Effector memory CD8-positive, alpha-beta T cell (primary cell): ENCODE measurements around the gene ACSS2.

Source experiments
- ATAC-seq: fragments of 150-1000 bp; cut with Tn5 transposase; replicated peaks from 2 replicates; pipeline ENCODE4 v1.10.0; 2021; ENCODE audit warnings: mild to moderate bottlenecking, moderate library complexity
- DNase-seq, 3 experiments: peaks; one replicate each; pipeline ENCODE4 v3.0.0; 2021
- H3K27ac Mint-ChIP-seq, 2 donors: one replicate each; pipeline ENCODE4 v1.8.0; 2022; ENCODE audit warnings: mild to moderate bottlenecking in 2 of 2, mixed read lengths in 2 of 2, moderate library complexity in 2 of 2
- H3K27me3 Mint-ChIP-seq, 2 donors: one replicate each; pipeline ENCODE4 v1.8.0; 2022; ENCODE audit warnings: mixed read lengths in 2 of 2
- H3K36me3 Mint-ChIP-seq: one replicate; pipeline ENCODE4 v1.8.0; 2022; ENCODE audit warnings: mild to moderate bottlenecking, moderate library complexity, mixed read lengths; ENCODE audit not compliant: insufficient read depth
- H3K4me1 Mint-ChIP-seq, 2 donors: one replicate each; pipeline ENCODE4 v1.8.0; 2022; ENCODE audit warnings: low read depth in 2 of 2, mixed read lengths in 2 of 2
- H3K4me3 Mint-ChIP-seq, 2 donors: one replicate each; pipeline ENCODE4 v1.8.0; 2022; ENCODE audit warnings: mild to moderate bottlenecking in 2 of 2, mixed read lengths in 2 of 2, moderate library complexity in 2 of 2
- H3K9me3 Mint-ChIP-seq, 2 donors: one replicate each; pipeline ENCODE4 v1.8.0; 2022; ENCODE audit warnings: mixed read lengths in 2 of 2

The ACSS2 gene

DNA sequence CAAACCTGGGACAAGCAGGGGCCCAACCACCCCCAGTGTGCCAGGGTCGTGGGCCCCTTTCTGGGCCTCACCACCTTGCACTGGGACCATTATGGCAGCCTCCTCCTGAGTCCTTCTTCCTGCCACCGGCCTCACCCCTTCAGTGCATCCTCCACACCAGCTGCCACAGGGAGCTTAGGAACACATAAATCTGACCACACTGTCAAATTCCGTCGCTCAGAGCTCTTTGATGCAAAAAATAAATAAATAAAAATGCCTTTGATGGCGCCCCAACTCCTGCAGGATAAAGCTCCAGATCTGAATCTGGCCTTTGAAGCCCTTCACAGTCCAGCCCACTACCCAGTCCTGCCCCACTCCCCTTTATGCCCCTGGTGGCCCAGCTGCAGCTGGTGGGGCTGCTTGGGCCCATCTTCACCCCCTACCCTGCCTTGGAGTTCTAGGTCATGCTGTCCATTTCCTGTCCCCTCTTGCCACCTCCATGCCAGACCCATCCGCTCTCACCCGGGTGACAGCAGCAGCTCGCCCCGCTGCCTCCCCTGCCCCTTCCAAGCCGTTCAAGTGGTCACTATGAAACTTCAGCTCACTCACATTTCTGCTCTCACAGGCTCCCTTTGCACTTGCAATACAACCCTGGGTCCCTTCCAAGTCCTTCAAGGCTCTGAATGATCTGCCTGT lies 95.3 kb downstream of the ACSS2 start:
- Mint-ChIP-seq H3K27me3 (peaks cover 0 to 4% of the 10 kb centered on the region in 2 donors), H3K4me1 (no peaks in the 10 kb centered on the region), H3K9me3 (no peaks in the 10 kb centered on the region), H3K36me3 (no peaks in the 10 kb centered on the region), H3K4me3 (no peak overlapping the region), H3K27ac (no peak overlapping the region)
- no peak for DNase-seq
- no peak for ATAC-seq

DNA sequence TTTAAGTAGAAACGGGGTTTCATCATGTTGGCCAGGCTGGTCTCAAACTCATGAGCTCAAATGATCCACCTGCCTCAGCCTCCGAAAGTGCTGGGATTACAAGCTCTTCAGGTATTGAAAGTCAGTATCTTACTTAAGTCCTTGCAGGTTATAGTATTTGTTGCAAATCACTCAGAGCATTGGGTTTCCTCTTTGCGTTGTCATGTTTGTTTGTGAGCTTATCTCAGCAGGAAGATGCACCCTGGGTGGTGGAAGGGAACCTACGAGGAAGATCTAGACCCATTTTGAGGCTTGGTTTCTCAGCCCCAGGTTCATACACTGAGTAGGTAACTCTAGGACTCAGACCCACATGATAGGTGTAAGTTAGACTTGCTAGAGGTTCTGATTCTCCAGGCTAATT lies 97.8 kb downstream of the ACSS2 start:
- Mint-ChIP-seq H3K27ac (no peak overlapping the region), H3K27me3 (peaks cover 14 to 19% of the 10 kb centered on the region in 2 donors), H3K4me1 (no peaks in the 10 kb centered on the region), H3K36me3 (no peaks in the 10 kb centered on the region), H3K9me3 (no peaks in the 10 kb centered on the region), H3K4me3 (no peak overlapping the region)
- ATAC-seq, result no peak
- DNase-seq, result no peak

DNA sequence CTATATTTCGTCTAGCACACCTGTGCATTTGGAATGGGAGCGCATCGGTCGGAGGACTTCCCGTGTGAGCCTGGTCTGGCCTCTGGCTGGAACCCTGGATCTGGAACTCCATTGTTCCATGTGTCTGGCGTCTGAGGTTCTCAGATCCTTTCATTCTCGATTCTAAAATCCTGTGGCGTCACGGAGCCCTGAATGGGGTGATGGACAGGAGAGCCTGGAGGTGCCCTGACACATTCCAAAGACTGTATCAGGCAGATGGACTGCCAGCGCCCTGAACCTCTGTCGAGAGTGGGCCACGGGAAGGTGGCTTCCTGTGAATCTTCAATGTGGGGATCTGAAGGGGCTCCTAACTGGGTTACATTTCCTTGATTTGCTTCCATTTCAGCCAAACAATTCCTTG lies 99.9 kb downstream of the ACSS2 start:
- H3K4me3 Mint-ChIP-seq, result no peak overlapping the region
- H3K9me3 Mint-ChIP-seq, result no peaks in the 10 kb centered on the region
- ATAC-seq (no peak), DNase-seq (no peak)
- no peaks in the 10 kb centered on the region for H3K4me1 Mint-ChIP-seq
- no peak overlapping the region for H3K27ac Mint-ChIP-seq
- peaks cover 21 to 23% of the 10 kb centered on the region in 2 donors for H3K27me3 Mint-ChIP-seq
- H3K36me3 Mint-ChIP-seq, result no peaks in the 10 kb centered on the region
